SH-SY5Y (cell line): ENCODE data around the gene NSD2.

Source experiments
- GATA2 ChIP-seq: IDR thresholded peaks from 2 replicates; pipeline ENCODE4 v1.6.1; 2011; ENCODE audit warnings: mild to moderate bottlenecking, low read depth, low read length
- GATA3 ChIP-seq: IDR thresholded peaks from 2 replicates; pipeline ENCODE4 v1.6.1; 2011; ENCODE audit warnings: low read depth, mild to moderate bottlenecking, low read length, moderate library complexity

DNA sequence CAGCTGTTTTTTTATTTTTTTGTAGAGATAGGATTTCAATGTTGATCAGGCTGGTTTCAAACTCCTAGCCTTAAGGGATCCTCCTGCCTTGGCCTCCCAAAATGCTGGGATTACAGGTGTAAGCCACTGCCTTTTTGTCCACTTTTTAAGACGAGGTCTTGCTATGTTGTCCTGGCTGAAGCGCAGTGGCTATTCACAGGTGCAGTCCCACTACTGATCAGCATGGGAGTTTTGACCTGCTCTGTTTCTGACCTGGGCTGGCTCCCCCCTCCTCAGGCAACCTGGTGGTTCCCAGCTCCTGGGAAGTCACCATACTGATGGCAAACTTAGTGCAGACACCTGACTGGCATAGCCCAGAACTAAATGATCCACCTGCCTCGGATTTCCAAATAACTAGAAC lies 2.3 kb upstream of the NSD2 start:
- TF ChIP-seq GATA3 (no peak), GATA2 (no peak)
